NK-92 treated with Interleukin-12 subunit alpha and Interleukin-12 subunit beta, amount 100 ng/mL, for 24 hours (cell line): ENCODE data around the gene ACTG2.
A peak's percentile ranks its signal among the peaks of the same experiment; 100 is the strongest.

Source experiments
- DNase-seq: peaks from one replicate; lab custom pipeline; 2025; lab: John Stamatoyannopoulos, UW

The ACTG2 gene

DNA sequence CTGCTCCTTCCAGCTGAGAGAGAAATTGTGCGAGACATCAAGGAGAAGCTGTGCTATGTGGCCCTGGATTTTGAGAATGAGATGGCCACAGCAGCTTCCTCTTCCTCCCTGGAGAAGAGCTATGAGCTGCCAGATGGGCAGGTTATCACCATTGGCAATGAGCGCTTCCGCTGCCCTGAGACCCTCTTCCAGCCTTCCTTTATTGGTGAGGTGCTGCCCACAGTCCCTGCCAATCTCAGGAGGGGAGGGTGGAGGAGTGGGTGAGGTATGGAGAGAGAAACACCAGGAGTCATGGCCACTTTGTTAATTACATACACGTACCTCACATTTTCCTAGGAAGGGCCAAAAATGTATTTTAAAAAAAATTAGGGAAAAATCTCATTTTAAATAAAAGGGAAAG, 21.9 kb downstream of the ACTG2 start:
- no peak for DNase-seq

DNA sequence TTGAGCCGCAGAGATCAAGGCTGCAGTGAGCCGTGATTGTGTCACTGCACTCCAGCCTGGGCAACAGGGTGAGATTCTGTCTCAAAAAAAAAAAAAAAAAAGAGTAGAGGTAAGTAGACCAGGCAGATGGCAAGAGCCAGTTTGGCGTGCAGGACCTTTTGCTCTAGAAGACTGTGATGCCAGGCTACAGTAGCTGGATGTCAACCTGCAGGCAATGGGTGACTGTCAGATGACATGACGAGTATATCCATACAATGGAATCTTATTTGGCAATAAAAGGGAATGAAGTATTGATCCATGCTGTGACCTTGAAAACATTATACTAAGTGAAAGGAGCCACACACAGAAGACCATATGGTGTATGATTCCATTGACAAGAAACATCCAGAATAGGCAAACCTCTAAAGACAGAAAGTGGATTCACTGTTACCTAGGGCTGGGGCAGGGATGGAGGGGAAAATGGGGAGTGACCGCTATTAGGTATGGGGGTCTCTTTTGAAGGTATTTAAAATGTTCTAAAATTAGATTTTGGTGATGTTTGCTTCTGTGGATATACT, 22.7 kb downstream of the ACTG2 start:
- DNase-seq: no peak

DNA sequence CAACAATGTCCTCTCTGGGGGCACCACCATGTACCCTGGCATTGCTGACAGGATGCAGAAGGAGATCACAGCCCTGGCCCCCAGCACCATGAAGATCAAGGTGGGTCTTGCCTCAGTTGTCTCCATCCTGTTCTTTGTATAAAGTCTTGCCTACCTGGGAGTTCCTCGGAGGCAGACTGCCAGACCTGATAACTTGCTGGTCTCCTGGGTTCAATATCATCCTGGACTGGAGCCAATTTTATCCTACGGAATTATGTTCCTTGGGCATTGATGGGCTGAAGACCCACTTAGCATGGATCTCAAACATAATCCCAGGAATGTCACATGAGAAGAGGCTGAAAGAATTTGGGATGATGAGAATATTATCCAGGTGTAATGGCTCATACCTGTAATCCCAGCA, 23.9 kb downstream of the ACTG2 start:
- no peak for DNase-seq

DNA sequence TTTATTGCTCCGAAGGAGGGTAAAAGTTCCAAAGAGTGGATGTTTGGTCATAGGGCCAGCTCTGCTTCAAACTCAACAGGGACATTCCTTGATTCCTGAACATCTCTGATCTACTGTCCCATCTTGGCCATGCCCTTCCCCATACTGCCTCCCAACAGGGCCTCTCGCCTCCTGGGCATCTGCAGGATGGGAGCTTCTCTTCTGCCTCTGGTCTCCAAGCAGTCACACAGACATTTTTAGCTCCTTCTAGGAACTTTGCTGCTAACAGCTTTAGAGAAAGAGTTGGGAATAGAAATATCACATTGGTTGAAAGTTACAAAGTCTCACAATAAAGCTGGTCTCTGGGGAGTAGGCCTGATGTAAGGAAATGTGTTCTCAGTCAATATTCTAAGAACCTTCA, 24.5 kb downstream of the ACTG2 start:
- no peak for DNase-seq

DNA sequence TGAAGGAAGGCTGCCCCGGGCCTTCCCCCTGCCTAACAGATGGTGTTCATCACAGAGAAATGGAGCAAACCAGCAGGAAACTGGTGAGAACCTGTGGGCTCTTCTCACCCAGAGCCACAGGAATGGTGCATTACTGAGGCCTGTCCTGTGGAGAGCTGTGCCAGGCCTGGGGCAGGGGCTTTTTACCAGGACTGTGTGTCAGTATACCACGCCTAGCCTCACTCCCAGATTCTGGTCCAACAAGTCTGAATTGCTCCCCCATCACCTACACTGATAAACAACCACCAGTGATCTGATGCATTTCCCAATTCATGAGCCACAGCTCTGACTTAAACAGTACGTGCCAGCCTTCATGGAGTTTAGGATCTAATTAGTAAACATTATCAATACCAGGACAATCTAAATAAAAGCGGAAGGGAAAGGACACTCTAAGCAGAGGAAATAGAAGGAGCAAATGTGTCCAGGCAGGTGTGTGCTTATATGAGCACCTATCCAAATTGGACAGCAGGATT, 24.9 kb downstream of the ACTG2 start:
- DNase-seq: no peak

DNA sequence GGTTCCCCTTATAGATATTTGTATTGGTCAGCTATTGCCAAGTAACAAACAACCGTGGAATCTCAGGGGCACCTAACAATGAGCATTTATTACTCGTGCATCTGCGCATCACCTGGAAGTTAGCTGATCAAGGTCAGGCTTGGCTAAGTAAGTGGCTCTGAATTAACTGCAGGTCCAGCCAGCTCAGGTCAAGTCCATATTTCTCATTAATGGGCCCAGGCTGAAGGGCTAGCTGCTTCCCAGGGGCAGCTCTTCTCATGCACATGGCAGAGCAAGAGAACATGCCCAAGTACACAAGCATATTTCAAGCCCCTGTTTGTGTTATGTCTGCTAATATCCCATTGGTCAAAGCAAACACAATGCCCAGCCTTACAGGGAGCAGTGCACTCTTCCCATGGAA, 26.0 kb downstream of the ACTG2 start:
- DNase-seq: no peak

DNA sequence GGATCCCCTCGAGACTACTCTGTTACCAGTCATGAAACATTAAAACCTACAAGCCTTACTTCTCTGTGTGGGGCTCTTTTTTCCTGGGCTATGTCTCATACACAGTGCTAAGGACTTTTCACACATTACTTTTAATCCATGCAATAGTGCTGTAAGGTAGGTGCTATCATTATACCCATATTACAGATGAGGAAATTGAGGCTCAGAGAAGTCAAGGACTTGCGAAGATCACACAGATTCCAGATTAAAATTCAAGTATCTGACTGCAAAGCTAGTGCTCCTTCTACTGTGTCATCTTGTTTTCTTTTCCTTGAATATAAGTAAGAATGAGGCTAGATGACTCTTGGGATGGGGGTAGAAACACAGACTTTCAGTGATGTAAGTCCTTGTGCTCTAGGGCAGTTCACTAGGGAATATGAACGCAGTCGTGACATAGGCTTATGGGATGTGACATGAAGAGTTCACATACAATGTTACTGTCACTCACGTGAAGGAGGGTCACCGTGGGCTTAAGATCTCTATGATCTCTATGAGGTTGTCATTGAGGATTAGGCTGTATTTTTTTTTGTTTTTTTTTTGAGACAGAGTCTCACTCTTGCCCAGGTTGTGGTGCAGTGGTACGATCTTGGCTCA, 26.9 kb downstream of the ACTG2 start:
- no peak for DNase-seq

DNA sequence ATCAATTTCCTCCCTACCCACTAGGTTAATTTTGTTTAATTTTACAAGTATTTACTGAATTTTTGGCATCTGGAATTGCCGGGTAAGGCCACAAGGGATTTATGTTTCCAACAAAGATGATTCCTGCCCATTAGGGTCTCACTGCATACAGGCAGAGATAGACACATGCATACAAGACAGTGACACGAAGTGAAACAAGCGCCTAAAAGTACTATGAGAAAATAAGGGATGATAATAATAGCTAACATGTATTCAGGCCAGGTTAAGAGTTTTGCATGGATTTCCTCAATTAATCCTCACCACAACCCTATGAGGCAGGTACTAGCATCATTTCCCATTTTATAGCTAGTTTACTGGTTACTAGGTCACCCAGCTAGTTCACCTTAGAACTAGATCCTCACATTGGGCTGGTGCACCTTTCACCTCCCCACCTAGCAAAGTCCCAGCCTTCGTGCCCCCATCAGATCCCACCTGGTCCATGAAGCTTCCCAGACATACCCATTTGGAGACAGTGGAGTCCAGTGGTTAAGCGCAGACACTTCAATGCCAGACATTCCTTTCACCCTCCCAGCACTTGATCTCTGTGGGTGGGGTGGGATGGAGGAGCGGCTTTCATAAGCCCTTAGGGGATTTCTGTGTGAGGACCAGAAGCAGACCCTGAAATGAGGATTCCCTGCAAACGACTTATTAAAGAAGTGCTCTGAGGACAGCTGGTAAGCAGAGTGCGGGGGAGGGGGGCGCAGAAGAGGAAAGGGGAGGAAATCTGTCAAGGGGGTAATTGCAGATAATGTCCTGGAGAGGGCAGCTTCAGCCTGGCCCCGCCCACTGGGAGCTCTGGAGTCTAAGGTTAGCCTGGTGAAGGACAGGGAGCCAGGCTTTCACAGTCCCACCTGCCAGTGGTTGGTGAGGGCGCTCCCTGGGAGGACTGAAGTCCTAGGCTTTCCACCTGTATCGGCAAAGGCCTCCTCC, 28.1 kb downstream of the ACTG2 start:
- DNase-seq: no peak

DNA sequence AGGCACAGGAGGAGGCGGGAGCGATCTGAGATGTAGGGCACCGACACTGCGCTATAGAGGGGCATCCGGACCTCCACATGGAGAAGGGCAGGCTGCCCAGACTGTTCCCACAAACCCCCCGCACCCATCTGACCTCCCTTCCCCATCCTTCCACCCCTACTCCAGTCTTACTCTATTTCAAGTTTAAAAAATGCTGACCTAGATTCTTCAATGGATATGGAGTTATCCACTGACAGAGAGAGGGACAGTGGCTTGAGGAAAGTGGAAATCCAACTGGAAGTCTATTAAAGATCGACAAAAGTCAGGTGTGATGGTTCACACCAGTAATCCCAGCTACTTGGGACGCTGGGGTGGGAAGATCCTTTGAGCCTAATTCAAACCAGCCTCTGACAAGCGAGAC, 28.8 kb downstream of the ACTG2 start:
- no peak for DNase-seq

DNA sequence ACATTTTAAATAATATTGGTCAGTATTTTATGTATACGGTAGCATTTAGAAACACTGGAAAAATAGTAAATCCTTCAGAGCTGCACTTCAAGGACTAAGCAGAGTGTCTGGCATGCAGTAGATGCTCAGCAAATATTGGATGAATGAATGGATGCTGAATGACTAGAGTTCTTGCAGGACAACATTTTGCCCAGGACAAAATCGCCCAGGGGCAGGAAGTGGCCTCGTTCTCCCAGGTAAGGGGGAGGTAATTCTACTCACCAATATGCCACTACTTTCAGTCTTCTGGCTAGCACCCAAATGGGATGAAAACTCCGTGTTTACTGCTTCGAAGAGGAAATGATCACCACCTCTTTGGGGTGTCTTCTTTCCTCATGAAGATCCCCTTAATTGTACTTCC, 29.9 kb downstream of the ACTG2 start:
- DNase-seq: no peak

DNA sequence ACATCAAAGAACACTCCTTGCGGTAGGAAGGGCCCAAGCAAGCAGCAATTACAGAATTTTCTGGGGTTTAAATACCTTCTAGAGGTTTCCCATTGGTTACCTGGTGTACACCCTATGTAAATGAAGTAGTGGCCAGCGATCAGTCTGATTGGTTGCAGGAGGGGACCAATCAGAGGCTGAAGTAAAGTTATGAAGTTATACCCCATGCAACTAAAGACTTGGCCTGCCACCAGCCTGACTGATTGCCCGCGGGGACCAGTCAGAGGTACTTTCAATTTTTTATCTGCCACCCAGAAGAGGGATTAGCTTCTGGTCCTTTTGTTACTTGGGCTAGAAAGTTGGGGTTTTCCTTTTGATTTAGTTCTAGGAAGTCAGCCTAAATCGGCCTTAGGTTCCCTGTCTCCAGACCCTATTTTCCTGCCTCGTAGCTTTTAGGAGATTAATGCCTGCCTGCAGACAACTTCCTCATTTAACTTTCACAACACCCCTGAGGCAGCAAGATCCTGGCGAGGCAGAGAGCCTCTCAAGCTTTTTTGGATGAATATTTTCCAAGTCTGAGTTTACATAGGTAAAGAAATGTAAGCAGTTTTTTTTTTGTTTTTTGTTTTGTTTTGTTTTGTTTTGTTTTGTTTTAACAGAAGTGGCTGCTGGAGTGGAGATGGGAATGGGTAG, 32.4 kb downstream of the ACTG2 start:
- DNase-seq: no peak

DNA sequence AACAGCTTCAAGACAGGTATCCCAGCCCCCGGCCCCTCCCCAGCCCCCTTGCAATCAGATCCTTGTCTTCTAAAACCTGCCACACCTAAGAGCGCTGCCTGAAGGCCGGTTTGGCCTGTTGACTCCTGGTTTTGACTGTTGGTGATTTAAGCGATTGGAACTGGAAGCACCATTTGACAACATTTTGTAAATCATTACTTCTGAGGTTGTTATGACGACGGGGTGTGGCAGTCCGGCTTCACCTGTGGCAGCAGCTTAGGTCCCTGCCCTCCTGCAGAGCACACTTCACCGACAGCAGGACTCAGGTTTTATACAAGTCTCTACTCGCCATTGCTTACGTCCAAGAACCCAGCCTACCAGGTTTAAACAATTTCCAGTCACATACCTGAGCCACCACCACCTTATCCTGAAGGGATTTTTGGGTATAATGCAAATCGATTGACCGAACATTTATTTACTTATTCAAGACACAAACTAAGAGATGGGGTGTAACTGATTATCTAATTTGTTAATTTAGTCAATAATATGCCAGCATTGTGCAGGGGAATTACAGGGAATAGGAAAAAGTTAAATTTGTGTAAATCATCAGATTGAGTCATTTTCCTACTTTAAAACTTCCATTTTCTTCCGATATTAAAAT, 33.2 kb downstream of the ACTG2 start:
- DNase-seq: no peak

DNA sequence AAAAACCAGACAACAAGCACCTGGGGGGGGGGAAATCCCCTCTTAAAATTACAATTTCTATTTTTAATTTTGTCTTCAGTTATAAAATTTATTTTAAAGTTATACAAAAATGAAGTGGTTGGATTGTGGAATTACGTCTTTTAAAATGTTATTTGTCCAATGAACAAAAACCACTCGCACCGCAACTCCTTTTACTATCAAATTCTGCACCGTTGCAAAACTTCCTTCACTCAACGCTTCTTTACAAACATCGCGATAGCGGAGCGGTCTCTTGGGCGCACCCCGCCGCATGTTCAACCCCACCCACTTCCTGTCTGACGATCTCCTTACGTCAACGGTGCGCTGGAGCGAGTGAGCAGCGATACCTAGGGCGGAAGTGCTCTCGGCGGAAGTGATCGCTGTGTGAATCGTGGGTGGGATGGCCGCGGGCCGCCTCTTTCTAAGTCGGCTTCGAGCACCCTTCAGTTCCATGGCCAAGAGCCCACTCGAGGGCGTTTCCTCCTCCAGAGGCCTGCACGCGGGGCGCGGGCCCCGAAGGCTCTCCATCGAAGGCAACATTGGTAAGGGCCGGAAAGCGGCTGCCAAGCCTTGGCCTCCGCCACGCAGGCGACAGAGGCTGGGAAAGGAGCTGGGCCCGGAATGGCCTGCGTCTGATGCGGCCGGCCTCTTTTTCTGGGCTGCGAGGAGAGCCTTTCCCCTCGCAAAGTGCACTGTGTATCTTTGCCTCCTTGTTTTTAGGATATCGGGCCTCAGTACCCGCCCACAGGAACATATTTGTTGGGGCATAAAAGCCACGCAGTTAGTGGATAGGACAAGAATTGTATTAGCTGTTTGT, 33.9 kb downstream of the ACTG2 start, which contains the start of gene DGUOK:
TSS of gene DGUOK (plus strand) at position 388 of the 835 bp plus-strand sequence. CDS start at position 419, 31 bp downstream.
- DNase-seq: peak; percentile 96

DNA sequence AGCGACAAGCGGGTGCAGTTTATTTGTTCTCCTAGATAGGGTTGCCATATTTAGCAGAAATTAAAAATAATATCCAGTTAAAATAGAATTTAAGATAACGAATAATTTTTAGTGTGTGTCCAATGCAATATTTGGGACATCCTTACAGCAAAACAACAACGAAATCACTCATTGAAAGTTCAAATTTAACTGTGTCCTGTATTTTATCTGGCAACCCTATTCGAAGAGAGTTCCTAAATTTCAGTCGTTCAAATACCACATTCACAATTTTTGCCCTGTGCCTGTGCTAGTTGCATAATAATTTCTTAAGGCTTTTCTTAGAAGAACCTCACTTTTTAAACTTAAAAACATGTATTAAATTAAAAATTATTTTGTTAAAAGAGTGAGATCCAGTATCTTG, 34.5 kb downstream of the ACTG2 start:
- no peak for DNase-seq

DNA sequence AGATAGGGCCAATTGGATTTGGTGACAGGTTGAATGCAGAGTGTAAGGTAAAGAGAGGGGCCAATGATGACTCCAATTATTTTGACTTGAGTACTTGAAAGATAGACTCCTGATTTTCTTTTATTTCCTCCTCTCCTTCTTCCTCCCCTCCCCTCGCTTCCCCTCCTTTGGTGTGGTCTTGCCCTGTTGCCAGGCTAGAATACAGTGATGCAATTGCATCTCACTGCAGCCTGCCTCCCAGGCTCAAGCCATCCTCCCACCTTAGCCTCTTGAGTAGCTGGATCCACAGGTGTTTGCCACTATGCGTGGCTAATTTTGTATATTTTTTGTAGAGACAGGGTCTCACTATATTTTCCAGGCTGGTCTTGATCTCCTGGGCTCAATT, 36.1 kb downstream of the ACTG2 start:
- DNase-seq: no peak

DNA sequence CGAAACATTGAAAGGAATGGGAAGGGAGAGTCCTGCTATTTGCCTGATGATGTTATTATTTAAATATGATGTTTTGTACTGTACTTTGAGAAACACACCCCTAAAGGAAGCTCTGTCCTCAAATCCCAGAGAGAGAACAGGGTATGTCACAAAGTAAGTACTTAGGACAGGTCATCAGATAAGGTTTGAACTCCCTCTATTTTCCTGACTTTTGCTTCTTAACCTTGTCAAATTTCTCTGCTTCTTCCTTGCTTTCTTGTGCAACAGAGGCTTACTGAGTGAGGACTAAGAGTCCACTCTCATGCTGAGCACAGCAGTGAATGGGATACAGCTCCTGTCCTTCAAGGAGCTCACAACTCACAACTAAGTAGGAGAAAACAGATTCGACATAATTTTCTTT, 37.6 kb downstream of the ACTG2 start:
- DNase-seq: no peak

DNA sequence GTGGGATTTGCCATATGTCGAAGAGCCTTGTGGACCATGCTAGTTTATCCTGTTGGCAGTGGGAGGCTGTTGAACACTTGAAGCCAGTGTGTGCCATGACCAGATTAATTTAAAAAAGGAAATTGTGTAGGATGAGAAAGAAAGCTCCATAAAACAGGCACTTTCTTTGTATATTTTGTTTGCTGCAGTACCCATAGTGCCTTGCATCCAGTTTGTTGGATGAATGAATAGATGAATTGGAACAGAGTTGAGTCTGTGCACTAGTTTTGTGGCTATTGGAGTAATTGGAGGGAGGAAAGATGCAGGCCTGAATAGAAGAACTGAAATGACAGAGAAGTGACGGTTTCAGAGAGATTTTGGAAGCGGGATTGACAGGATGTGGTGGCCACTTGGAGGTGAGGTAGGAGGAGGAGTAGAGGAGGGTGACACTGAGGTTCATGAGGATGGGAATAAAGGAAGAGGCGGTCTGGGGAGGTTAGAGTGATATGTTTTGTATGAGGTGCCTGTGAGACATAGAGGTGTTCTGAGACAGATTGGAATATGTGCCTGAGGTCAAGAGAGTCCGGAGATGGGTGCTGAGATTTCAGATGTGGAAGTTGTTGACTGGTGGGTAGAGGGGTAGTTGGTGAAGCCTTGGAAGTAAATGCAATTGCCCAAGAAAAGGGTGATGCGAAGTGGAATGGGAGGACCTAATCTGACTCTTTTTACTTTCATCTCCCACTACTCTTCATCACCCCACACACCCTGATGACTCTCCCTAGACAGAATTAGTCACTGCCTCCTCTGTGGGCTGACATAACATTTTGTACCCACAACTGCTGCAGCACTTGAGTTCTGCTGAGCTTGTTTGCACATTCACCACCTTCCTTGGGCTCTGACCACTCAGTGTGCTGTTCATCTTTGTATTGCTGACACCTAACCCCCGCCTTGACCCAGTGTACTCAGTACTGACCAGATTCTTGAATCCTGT, 39.0 kb downstream of the ACTG2 start:
- peak; percentile 60 for DNase-seq

DNA sequence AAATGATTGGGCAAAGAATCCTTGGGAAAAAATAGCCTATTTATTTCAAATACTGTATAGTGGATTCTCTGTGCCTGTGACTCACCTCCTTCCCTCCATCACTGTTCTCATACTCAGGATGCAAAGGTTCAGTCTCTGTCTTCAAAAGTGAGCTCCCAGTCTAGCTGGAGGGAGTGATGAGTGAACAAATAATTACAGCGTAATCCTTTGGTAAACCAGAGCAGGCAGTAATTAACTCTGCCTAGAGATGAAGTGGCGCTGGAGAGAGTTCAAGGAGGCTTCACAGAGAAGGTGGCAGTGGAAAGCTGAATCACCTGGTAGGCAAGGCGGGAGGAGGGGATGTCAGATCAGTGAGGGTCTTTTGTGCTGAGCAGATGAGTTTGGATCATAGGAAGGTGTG, 40.4 kb downstream of the ACTG2 start:
- no peak for DNase-seq

DNA sequence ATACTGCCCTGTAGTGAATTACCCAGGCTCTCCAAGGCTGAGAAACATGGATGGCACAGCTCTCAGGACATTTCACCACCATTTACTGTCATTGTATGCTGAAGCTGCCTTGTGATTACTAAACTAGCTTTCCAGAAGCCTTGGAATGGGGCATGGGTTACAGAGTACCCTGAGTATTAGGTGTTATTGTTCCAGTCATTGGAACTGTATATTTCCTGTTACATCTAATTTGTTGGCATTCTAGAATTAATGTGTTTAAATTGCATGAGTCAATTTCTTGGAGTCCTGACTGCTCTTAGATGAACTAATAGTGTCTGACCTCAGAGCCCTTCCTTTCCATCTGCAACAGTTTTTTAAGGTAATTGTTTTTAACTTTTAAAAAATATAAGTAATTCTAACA, 42.8 kb downstream of the ACTG2 start:
- no peak for DNase-seq
